Activated B cell treated with CpG ODN at 0.5 μM for 24 hours (primary cell): ENCODE results near the gene GATAD2A. TPM values are rescaled to one million over a fixed set of nuclear protein-coding genes. Genes with fewer than 3 reads are reported as not detected.

Experiments
- ATAC-seq: fragments of 200-7000 bp; cut with Tn5 transposase; one replicate; pipeline ENCODE4 v1.10.0; 2021; ENCODE audit warnings: low read depth, mild to moderate bottlenecking, moderate library complexity
- CTCF ChIA-PET: fragments of 350-600 bp; sonication (Branson Sonifier 250); formaldehyde crosslinking; loops from one replicate; lab custom pipeline; 2021; ENCODE audit warnings: antibody characterized with exemption; lab: Charles Lee
- POLR2A ChIA-PET: fragments of 350-600 bp; sonication (Branson Sonifier 250); formaldehyde crosslinking; loops from one replicate; lab custom pipeline; 2021; ENCODE audit warnings: antibody characterized with exemption; lab: Charles Lee
- DNase-seq: peaks from one replicate; pipeline ENCODE4 v3.0.0; 2022
- H3K27ac Mint-ChIP-seq: one replicate; pipeline ENCODE4 v1.8.0; 2020; ENCODE audit warnings: mixed read lengths
- H3K27me3 Mint-ChIP-seq: one replicate; pipeline ENCODE4 v1.8.0; 2021; ENCODE audit warnings: mixed read lengths
- H3K36me3 Mint-ChIP-seq: one replicate; pipeline ENCODE4 v1.8.0; 2021; ENCODE audit warnings: low read depth, mixed read lengths
- H3K4me1 Mint-ChIP-seq: one replicate; pipeline ENCODE4 v1.8.0; 2021; ENCODE audit warnings: mixed read lengths
- H3K4me3 Mint-ChIP-seq: one replicate; pipeline ENCODE4 v1.8.0; 2020; ENCODE audit warnings: mild to moderate bottlenecking, mixed read lengths
- H3K9me3 Mint-ChIP-seq: one replicate; pipeline ENCODE4 v1.8.0; 2020; ENCODE audit warnings: mixed read lengths
- intact Hi-C: fragments of 100-400 bp; cut with micrococcal nuclease; formaldehyde crosslinking; loops from one replicate; pipeline ENCODE4 v1.15.1; 2024
- total RNA-seq: library from RNA; stranded (reverse); gene quantifications from 2 replicates; pipeline ENCODE4 v1.2.3, GENCODE V29; 2022
- TF ChIP-seq, protein P1 (sequence below): fragments of 200-600 bp; IDR thresholded peaks from one replicate; pipeline ENCODE4 v1.8.0; 2022; ENCODE audit warnings: antibody characterized with exemption, mild to moderate bottlenecking

Gene GATAD2A
- 116 and 126 TPM in 2 replicates for total RNA-seq

DNA sequence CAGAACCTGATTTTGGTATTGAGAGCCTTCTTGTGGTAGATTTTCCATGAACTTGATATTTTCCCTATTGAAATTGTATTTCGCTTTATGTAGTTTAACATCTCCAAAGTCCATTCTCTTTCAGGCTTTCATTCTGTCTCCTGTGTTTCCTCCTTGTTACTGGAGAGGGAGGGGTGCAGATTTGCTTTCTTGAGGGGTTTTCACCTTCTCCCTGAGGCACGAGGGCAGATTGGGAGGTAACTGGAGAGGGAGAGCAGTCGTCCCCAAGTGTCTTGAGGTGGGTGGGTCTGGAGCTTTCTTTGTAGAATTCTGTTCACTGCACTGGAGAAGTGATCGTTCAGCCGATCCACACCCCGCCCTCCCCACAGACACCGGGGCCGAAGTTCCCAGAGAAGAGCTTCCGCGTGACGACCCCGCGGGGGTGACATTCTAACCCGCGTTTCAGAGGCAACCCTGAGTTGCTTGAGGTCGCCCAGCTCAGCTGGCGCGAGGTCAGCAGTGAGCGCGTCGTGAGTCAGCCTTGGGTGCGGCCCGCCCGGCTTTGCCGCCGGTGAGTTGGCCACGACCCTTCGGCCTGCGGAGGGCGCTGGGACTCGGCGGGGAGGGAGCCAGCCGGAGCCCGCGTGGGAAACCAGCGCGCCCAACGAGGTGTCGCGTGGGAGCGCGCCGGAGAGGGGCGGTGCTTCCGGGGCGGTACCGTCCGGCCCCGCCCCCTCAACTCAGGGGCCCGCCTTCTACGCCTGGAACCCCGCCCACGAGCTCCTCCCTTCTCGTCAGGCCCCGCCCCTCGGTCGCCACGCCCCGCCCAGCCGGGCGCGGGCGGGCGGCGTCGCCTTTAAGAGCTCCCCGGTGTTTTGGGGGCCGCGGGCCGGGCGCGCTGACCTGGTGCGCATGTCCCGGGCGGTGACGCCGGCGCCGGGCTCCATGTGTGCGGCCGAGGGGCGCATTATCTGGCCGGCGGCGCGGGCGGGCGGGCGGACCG is at the start of gene GATAD2A:
GATAD2A (plus strand) TSS at position 797 of the 982 bp plus-strand sequence. CDS start 59,671 bp downstream, outside the sequence.
- Mint-ChIP-seq H3K4me1 (peaks cover 55% of the 10 kb centered on the region), H3K27me3 (no peaks in the 10 kb centered on the region), H3K4me3 (peak within 1 kb of the TSS; percentile 97), H3K36me3 (peaks cover 6% of the 10 kb centered on the region), H3K27ac (peak within 1 kb of the TSS; percentile 89), H3K9me3 (no peaks in the 10 kb centered on the region)
- CTCF ChIA-PET = interaction anchor here (0.6 to 5.0 kb wide), 9 partner anchors 10 to 128 kb away, joined by 3 to 49 read pairs (median 4); partner anchors contain the start of genes NDUFA13 and TSSK6
- DNase-seq (peak; percentile 96), ATAC-seq (peak; percentile 86)
- POLR2A ChIA-PET = interaction anchor here (0.6 to 2.8 kb wide), 20 partner anchors 8 to 495 kb away, joined by 3 to 29 read pairs (median 5); partner anchors contain the start of genes NDUFA13 and TSSK6
- intact Hi-C loops = loop anchor here (1.0 to 10.0 kb wide), 7 partner anchors 20 to 340 kb away; partner anchors contain the start of genes BORCS8, MAU2, RFXANK and SLC25A42
- TF ChIP-seq, protein P1, sequence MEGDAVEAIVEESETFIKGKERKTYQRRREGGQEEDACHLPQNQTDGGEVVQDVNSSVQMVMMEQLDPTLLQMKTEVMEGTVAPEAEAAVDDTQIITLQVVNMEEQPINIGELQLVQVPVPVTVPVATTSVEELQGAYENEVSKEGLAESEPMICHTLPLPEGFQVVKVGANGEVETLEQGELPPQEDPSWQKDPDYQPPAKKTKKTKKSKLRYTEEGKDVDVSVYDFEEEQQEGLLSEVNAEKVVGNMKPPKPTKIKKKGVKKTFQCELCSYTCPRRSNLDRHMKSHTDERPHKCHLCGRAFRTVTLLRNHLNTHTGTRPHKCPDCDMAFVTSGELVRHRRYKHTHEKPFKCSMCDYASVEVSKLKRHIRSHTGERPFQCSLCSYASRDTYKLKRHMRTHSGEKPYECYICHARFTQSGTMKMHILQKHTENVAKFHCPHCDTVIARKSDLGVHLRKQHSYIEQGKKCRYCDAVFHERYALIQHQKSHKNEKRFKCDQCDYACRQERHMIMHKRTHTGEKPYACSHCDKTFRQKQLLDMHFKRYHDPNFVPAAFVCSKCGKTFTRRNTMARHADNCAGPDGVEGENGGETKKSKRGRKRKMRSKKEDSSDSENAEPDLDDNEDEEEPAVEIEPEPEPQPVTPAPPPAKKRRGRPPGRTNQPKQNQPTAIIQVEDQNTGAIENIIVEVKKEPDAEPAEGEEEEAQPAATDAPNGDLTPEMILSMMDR = no peak

DNA sequence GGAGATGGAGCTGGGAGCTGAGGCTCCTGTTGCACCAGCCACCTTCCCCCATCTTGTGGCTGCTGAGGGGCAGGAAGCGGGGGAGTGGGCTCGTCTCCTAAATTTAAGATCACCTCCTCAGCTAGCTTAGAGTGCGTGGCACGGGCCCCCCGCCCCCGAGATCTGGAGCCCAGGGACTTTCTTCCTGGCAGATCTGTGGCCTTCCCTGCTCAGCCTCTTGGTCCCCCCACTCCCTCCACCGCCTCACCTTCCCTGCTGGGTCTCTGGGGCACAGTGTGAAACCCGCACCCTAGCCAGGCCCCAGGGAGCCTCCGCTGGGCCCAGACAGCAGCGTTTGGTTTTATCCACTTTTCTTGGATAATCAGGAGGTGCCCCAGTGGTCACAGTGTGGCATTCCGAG is 49.0 kb upstream of the GATAD2A start:
- TF ChIP-seq, protein P1 = no peak
- intact Hi-C loops = no loop called here
- CTCF ChIA-PET = interaction anchor here (0.8 kb wide), 1 partner anchor 8 kb away, joined by 3 read pairs; no protein-coding TSS in a partner anchor
- POLR2A ChIA-PET = interaction anchor here (0.5 kb wide), 1 partner anchor 36 kb away, joined by 6 read pairs; no protein-coding TSS in a partner anchor
- DNase-seq (no peak), ATAC-seq (no peak)
- Mint-ChIP-seq H3K4me3 (no peak overlapping the region), H3K9me3 (no peaks in the 10 kb centered on the region), H3K4me1 (peaks cover 7% of the 10 kb centered on the region), H3K36me3 (peaks cover 57% of the 10 kb centered on the region), H3K27ac (no peak overlapping the region), H3K27me3 (no peaks in the 10 kb centered on the region)

- ChIA-PET CTCF (no interaction called here), POLR2A (interaction anchor here (0.5 kb wide), 1 partner anchor 35 kb away, joined by 6 read pairs; no protein-coding TSS in a partner anchor)
- peaks cover 55% of the 10 kb centered on the region for H3K36me3 Mint-ChIP-seq
Observed at GRCh38 chr19:19356901-19357566, 48.4 kb upstream of the GATAD2A start.

DNA sequence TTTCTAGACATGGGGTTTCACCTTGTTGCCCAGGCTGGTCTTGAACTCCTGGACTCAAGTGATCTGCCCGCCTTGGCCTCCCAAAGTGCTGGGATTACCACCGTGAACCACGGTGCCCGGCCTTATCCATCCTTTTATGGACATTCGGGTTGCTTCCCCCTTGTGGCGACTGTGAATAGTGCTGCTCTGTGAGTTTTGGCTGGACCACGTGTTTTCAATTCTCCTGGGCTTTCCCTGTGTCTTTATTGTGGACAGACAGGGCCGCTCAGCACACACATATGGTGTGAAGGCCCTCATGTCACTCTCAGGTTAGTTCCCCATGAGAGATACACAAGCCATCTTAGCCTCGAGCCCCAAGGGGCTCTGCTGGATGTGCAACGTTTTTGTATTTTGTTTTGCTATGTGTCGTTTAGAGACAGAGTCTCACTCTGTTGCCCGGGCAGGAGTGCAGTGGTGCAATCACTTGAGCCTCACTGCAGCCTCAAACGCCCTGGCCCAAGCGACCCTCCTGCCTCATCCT is 44.3 kb upstream of the GATAD2A start:
- ChIA-PET CTCF (interaction anchor here (0.9 to 1.1 kb wide), 2 partner anchors 129 kb away, joined by 5 read pairs; no protein-coding TSS in a partner anchor), POLR2A (interaction anchor here (0.8 to 1.7 kb wide), 3 partner anchors 12 to 282 kb away, joined by 3 to 6 read pairs (median 4); partner anchors contain the start of genes GATAD2A and GMIP)
- peak overlapping the region; percentile 57 for H3K27ac Mint-ChIP-seq
- no peaks in the 10 kb centered on the region for H3K27me3 Mint-ChIP-seq
- H3K9me3 Mint-ChIP-seq = no peaks in the 10 kb centered on the region
- H3K36me3 Mint-ChIP-seq = peaks cover 23% of the 10 kb centered on the region
- TF ChIP-seq, protein P1 = peak; percentile 87
- DNase-seq (peak; percentile 54), ATAC-seq (peak; percentile 68)
- intact Hi-C loops = loop anchor here (1.0 to 5.0 kb wide), 3 partner anchors 129 to 281 kb away; partner anchors contain the start of gene GMIP
- peaks cover 23% of the 10 kb centered on the region for H3K4me1 Mint-ChIP-seq
- peak overlapping the region; percentile 74 for H3K4me3 Mint-ChIP-seq

More at GRCh38 chr19:19356901-19357566, 48.4 kb upstream of the GATAD2A start:
- no peak overlapping the region for H3K27ac Mint-ChIP-seq
- TF ChIP-seq, protein P1 = no peak
- ATAC-seq (no peak), DNase-seq (no peak)
- peaks cover 12% of the 10 kb centered on the region for H3K4me1 Mint-ChIP-seq
- no peaks in the 10 kb centered on the region for H3K9me3 Mint-ChIP-seq
- intact Hi-C loops = no loop called here
- no peaks in the 10 kb centered on the region for H3K27me3 Mint-ChIP-seq
- no peak overlapping the region for H3K4me3 Mint-ChIP-seq
